Measurements from ENCODE around the gene ZC3H10.

- TF ChIP-seq MAX (IDR thresholded peaks at IDR 0.05) (no peak), POLR2A (IDR thresholded peaks at IDR 0.05; ENCODE audit: control extremely low read depth in 1 of 2, low read depth in 2 of 2, low read length in 2 of 2) (no peak), EP300 (IDR thresholded peaks at IDR 0.05; ENCODE audit: borderline replicate concordance in 1 of 2, low read depth in 2 of 2, low read length in 2 of 2) (no peak), TAF1 (IDR thresholded peaks at IDR 0.05; ENCODE audit: low read depth, low read length) (no peak)
Observed at GRCh38 chr12:56172839-56173238, 54.8 kb downstream of the ZC3H10 start.

All from H1 (cell line).